ENCODE measurements around the gene SLC22A9.

SLC22A9 gene

GRCh38 chr11:63445118-63445517, 75.5 kb downstream of the SLC22A9 start:
- no peak for DNase-seq (ENCODE audit: low spot score)

DNA sequence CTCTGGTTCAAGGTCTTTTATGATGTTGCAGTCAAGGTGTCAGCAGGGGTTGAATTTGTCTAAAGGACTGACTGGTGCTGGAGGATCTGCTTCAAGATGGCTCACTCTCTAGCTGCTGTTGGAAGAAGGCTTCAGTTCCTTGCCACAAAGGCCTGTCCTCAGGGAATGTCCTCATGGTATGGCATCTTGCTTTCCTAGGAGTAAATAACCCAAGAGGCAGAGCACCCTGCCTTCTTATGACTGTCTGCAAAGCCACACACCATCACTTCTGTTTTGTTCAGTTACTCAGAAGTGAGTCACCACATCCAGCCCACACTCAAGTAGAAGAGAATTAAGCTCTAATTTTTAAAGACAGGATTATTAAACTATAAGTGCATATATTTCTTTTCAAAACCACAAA, 76.1 kb downstream of the SLC22A9 start:
- DNase-seq (ENCODE audit: low spot score) = no peak

- no peak for DNase-seq (ENCODE audit: low spot score)
Observed at GRCh38 chr11:63448646-63449045, 79.1 kb downstream of the SLC22A9 start.

- DNase-seq (ENCODE audit: low spot score) = no peak
Observed at GRCh38 chr11:63459586-63459985, 90.0 kb downstream of the SLC22A9 start.
